Muscle layer of duodenum (tissue), 2 donors: ENCODE measurements around the gene SIL1.
"Not testable (repeated sequence)": the region's sequence is repeated elsewhere in the genome, so short reads cannot be mapped to it uniquely, and the experiment has no call there.

Experiments used
- H3K27ac ChIP-seq: one replicate; pipeline ENCODE4 v1.7.0; 2013; ENCODE audit warnings: mild to moderate bottlenecking, low read length
- H3K27me3 ChIP-seq: one replicate; pipeline ENCODE4 v1.7.0; 2013; ENCODE audit warnings: low read depth, mild to moderate bottlenecking, control low read depth, low read length
- H3K36me3 ChIP-seq, 2 donors: one replicate each; pipeline ENCODE4 v1.7.0; 2013; ENCODE audit warnings: low read length in 2 of 2, control low read depth in 1 of 2, mild to moderate bottlenecking in 1 of 2; ENCODE audit not compliant: insufficient read depth in 2 of 2, control insufficient read depth in 1 of 2
- H3K4me1 ChIP-seq, 2 donors: one replicate each; pipeline ENCODE4 v1.7.0; 2013; ENCODE audit warnings: low read length in 2 of 2, mild to moderate bottlenecking in 2 of 2, control low read depth in 1 of 2, moderate library complexity in 1 of 2; ENCODE audit not compliant: insufficient read depth in 2 of 2, control insufficient read depth in 1 of 2
- H3K4me3 ChIP-seq, 2 donors: one replicate each; pipeline ENCODE4 v1.7.0; 2013; ENCODE audit warnings: low read length in 2 of 2, low read depth in 1 of 2, mild to moderate bottlenecking in 1 of 2
- H3K9me3 ChIP-seq, 2 donors: one replicate each; pipeline ENCODE4 v1.7.0; 2013; ENCODE audit warnings: low read length in 2 of 2, control low read depth in 1 of 2, mild to moderate bottlenecking in 1 of 2; ENCODE audit not compliant: control insufficient read depth in 1 of 2
- donor health status: healthy.

SIL1 gene

GRCh38 chr5:139124774-139125520, 73.2 kb downstream of the SIL1 start:
- no peaks in the 10 kb centered on the region for H3K27me3 ChIP-seq
- no peaks in the 10 kb centered on the region for H3K9me3 ChIP-seq
- peaks cover 18 to 19% of the 10 kb centered on the region in 2 donors for H3K36me3 ChIP-seq
- H3K4me3 ChIP-seq, result no peak overlapping the region
- H3K27ac ChIP-seq, result no peak overlapping the region
- peaks cover 0 to 18% of the 10 kb centered on the region in 2 donors for H3K4me1 ChIP-seq

- peaks cover 27 to 39% of the 10 kb centered on the region in 2 donors for H3K36me3 ChIP-seq
- H3K9me3 ChIP-seq, result no peaks in the 10 kb centered on the region
- H3K27ac ChIP-seq, result no peak overlapping the region
These were observed 77.0 kb downstream of the SIL1 start for GRCh38 chr5:139121120-139121519.

GRCh38 chr5:139120521-139120920, 77.6 kb downstream of the SIL1 start:
- no peak overlapping the region for H3K27ac ChIP-seq
- peaks cover 27 to 37% of the 10 kb centered on the region in 2 donors for H3K36me3 ChIP-seq
- no peaks in the 10 kb centered on the region for H3K27me3 ChIP-seq
- H3K4me1 ChIP-seq, result peaks cover 0 to 13% of the 10 kb centered on the region in 2 donors
- no peaks in the 10 kb centered on the region for H3K9me3 ChIP-seq
- no peak overlapping the region for H3K4me3 ChIP-seq

More at GRCh38 chr5:139121120-139121519, 77.0 kb downstream of the SIL1 start:
- Histone ChIP-seq H3K27me3 (no peaks in the 10 kb centered on the region), H3K4me1 (peaks cover 0 to 13% of the 10 kb centered on the region in 2 donors), H3K4me3 (no peak overlapping the region)

GRCh38 chr5:139118804-139119203, 79.4 kb downstream of the SIL1 start:
- Histone ChIP-seq H3K9me3 (no peaks in the 10 kb centered on the region), H3K27ac (no peak overlapping the region), H3K27me3 (no peaks in the 10 kb centered on the region), H3K36me3 (peaks cover 27 to 34% of the 10 kb centered on the region in 2 donors), H3K4me3 (no peak overlapping the region), H3K4me1 (peaks cover 0 to 13% of the 10 kb centered on the region in 2 donors)

GRCh38 chr5:139117342-139117884, 80.8 kb downstream of the SIL1 start:
- H3K4me1 ChIP-seq, result peaks cover 0 to 13% of the 10 kb centered on the region in 2 donors
- H3K4me3 ChIP-seq, result no peak overlapping the region
- H3K36me3 ChIP-seq, result peaks cover 23 to 34% of the 10 kb centered on the region in 2 donors
- H3K27ac ChIP-seq, result no peak overlapping the region
- no peaks in the 10 kb centered on the region for H3K27me3 ChIP-seq
- H3K9me3 ChIP-seq, result no peaks in the 10 kb centered on the region

- peaks cover 0 to 13% of the 10 kb centered on the region in 2 donors for H3K4me1 ChIP-seq
- H3K9me3 ChIP-seq, result no peaks in the 10 kb centered on the region
These were observed 82.0 kb downstream of the SIL1 start for GRCh38 chr5:139116100-139116655.

GRCh38 chr5:139113892-139114291, 84.3 kb downstream of the SIL1 start:
- Histone ChIP-seq H3K4me1 (peaks cover 0 to under 1% of the 10 kb centered on the region in 2 donors), H3K9me3 (no peaks in the 10 kb centered on the region), H3K36me3 (peaks cover 15 to 17% of the 10 kb centered on the region in 2 donors), H3K27me3 (no peaks in the 10 kb centered on the region), H3K27ac (no peak overlapping the region), H3K4me3 (no peak overlapping the region)

More at GRCh38 chr5:139116100-139116655, 82.0 kb downstream of the SIL1 start:
- Histone ChIP-seq H3K4me3 (no peak overlapping the region), H3K36me3 (peaks cover 23 to 33% of the 10 kb centered on the region in 2 donors), H3K27me3 (no peaks in the 10 kb centered on the region), H3K27ac (no peak overlapping the region)

- H3K4me1 ChIP-seq, H3K27ac ChIP-seq, H3K27me3 ChIP-seq, H3K4me3 ChIP-seq, H3K9me3 ChIP-seq: not testable (repeated sequence)
- H3K36me3 ChIP-seq, result peaks cover 7 to 12% of the 10 kb centered on the region in 2 donors
These were observed 85.8 kb downstream of the SIL1 start for GRCh38 chr5:139112362-139112761.

GRCh38 chr5:139110526-139111168, 87.5 kb downstream of the SIL1 start:
- no peaks in the 10 kb centered on the region for H3K36me3 ChIP-seq
- H3K4me1 ChIP-seq, result peaks cover 8 to 20% of the 10 kb centered on the region in 2 donors
- H3K9me3 ChIP-seq, result no peaks in the 10 kb centered on the region
- H3K4me3 ChIP-seq, result no peak overlapping the region
- H3K27ac ChIP-seq, result no peak overlapping the region
- H3K27me3 ChIP-seq, result no peaks in the 10 kb centered on the region

- Histone ChIP-seq H3K27me3 (no peaks in the 10 kb centered on the region), H3K9me3 (no peaks in the 10 kb centered on the region), H3K36me3 (no peaks in the 10 kb centered on the region), H3K27ac (no peak overlapping the region), H3K4me3 (no peak overlapping the region), H3K4me1 (peaks cover 11 to 39% of the 10 kb centered on the region in 2 donors)
These were observed 89.9 kb downstream of the SIL1 start for GRCh38 chr5:139108063-139108824.
